Hypothalamus (tissue), 51 donors: ENCODE data around the gene BEX2.
"Not testable (repeated sequence)": the region's sequence is repeated elsewhere in the genome, so short reads cannot be mapped to it uniquely, and the experiment has no call there.

Experiments used
- DNase-seq, 51 donors: peaks; one replicate each; lab custom pipeline; 2025; lab: John Stamatoyannopoulos, UW

BEX2 gene

DNA sequence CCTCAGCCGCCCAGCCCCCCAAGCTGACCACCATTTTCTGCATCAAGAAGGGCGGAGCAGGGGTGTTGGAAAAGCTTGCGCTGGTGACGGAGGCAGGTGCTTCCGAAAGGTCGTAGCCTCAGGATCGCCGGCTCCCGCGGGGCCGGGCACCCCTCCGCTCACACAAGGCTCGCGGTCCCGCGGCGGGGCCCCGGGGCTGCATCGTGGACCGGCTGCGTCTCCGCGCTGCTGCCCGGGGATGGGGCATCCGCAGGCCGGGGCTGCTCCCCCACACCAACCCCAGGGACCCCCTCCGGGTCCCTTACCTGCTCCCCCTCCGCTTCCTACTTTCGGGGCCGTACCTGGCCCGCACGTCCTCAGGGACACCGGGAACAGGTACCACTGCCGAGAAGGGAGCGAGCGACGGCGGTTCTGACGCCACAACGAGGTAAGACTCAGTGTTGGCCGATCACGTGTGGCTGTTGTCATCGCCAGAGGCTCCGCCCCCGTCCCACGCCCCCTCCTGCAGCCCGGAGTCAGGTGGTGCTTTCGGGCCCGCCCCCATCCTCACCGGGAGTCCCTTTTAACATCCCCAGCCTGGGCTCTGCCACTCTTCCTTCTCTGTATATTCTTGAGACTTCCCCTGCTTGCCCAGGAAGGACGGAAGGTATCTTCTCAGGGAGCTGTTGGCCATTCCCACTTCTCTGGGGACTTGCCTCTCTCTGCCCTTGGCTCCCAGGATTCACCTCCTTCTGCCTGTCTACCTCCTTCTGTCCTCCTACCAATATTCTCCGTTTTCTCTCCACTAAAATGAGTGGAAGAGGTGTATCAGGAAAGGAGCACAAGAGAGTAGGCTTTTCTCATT, at the start of gene BEX2:
Gene BEX2 (minus strand): TSS at position 436 of the 844 bp plus-strand sequence. CDS start 1,014 bp downstream, outside the sequence.
- peak; percentile 1 to 86 (median 59) for DNase-seq

DNA sequence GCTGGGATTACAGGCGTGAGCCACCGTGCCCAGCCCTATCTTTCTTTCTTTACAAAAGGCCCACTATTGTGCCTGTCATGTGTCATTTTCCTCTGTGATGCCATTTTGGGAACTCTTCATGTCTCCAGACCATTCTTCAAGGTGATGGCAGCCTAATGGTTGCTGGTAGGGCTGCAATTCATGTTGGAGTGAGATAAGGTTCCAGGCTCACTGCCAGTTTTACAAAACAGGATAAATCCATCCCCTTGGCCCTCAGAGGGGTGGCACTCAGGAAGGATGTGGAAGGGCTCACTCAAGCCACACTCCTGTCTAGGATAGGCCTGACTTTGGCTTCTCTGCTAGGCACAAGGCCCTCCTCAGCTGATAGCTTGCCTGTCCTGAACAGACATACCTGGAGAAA, 49.3 kb upstream of the BEX2 start:
- no peak for DNase-seq

DNA sequence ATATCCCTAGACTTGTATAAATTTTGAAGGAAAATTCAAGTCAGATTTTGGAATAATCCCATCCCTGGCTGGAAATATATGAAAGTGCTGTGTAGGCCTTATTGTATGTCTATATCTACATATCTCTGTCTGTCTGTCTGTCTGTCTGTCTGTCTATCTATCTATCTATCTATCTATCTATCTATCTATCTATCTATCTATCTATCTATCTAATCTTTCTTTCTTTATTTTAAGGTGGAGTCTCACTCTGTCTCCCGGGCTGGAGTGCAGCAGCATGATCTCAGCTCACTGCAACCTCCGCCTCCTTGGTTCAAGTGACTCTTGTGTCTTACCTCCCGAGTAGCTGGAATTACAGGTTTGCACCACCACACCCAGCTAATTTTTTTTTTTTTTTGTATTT, 48.8 kb upstream of the BEX2 start:
- not testable (repeated sequence) for DNase-seq

DNA sequence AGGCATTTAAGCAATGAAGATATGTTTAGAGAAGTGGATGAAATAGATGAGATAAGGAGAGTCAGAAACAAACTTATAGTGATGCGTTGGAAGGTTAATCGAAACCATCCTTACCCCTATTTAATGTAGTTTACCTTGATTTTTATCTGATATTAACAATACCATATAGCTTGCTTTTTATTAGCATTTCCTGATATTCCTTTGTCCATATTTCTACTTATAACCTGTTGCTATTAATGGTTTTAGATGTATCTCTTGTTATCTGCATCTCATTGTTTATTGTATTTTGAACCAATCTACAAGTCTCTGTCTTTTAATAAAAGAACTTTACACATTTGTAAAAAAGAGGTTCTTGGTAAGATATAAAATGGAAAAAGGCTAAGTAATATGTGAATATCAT, 47.1 kb upstream of the BEX2 start:
- DNase-seq, result no peak

DNA sequence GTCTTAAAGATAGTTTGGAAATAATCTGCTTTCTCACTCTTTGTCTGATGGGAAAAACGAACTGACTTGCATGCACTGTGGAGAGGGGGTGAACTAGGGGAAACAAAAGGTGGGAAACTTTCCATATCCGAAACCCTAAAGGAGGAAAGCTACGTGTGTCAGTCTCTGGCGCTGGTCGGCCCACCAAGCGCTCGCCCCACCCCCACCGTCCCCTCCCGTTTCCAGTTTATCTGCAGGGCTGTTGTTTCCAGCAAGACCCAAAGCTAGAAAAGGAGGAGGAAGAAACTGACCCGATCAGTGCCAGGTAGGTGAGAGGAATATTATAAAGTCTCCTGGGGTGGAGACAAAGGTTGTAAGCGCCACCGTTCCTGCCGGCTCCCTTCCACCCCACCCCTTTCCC, 46.1 kb upstream of the BEX2 start:
- DNase-seq, result peak in 20 of 51 donors; percentile 0 to 33 (median 4)

DNA sequence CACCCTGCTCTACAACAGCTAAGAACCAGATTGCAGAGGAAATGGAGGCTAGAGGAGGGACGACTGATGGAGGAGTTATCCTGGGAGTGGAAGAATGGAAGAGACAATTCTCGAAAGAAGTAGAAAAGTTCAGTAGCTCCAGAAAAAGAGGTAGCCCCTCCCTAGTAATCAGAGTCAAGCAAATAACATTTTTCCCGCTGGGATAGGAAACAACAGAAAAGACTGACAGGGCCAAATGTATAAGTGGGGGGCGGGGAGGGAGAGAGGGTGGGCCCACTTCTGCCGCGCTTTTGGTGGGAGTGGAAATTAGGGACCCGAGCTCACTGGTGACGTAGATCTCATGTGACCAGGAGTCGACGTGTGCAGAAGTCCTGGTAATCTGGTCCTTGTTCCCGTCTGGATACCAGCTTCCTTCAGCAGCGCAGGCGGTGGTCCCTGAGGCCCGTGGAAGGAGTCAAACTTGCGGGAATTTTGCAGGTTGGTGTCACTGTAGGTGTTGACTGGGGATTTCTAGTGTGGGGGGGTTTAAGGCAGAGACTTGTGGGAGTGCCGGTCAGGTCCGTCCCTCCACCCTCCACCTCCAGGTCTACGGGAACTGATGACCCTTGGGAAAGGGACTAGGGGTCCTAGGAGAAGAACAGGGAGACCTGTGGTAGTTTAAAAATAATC, 45.5 kb upstream of the BEX2 start, which contains the start of gene TCEAL9:
Gene TCEAL9 (plus strand): TSS at position 377 of the 669 bp plus-strand sequence. CDS start 1,179 bp downstream, outside the sequence.
- DNase-seq, result peak in 49 of 51 donors; percentile 1 to 59 (median 25)

DNA sequence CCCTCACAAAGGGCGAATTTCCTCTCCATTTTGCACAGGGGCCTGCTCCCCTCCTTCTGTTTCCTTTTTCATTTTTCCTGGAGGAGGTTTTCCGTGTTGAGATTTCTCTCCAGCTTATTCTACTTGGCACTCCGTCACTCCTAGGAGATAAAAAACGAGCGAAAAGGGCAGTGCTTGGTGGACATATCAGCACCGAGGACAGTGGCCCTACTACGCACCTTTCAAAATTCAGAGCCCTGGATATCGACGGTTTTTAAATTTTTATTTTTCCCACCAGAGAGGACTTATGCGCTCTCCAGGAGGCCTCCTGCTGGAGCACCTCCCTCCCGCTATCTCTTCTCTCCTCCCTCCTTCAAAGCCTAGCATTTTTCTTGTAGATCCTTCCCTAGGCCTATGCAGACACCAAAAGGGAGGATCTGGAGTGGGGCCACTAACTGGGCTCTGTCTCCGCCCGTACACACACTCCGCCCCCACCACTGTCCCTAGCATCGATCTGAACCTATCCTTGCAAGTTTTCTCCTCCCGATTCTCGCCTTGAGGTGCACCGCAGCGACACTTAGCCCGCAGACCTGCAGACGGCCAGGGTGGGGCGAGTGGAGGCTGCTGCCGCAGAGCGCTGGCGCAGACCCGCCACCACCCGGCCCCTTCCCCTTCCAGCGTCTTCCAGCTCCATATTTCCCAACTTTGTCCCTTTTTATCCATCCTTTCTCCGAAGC, 37.0 kb upstream of the BEX2 start:
- no peak for DNase-seq

DNA sequence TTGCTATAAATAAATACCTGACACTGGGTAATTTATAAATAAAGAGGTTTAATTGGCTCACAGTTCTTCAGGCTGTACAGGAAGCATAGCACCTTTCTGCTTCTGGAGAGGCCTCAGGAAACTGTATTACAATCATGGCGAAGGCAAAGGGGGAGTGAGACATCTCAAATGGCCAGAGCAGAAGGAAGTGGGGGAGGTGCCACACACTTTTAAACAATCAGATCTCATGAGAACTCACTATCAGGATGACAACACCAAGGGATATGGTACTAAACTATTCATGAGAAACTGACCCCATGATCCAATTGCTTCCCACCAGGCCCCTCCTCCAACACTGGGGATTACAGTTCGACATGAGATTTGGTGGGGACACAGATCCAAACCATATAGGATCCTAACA, 33.8 kb upstream of the BEX2 start:
- DNase-seq, result no peak

DNA sequence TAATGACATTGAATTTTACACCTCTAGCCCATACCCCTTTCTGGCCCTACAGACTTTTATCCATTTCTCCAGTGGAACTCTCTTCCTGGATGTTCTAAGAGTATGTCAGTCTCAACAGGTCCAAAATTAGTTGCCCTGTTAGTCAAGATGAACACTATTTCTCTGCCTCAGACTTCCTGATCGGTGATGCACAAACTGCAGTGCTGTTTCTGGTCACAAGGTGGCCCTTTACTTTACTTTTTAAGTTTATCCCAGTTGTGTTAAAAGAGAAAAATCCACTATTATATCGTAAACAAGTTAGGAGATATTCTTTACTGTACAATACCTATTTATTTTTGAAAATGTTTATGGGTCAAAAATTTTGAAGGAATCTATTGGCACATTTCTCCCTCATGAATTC, 32.3 kb upstream of the BEX2 start:
- peak in 10 of 51 donors; percentile 1 to 26 (median 7) for DNase-seq

DNA sequence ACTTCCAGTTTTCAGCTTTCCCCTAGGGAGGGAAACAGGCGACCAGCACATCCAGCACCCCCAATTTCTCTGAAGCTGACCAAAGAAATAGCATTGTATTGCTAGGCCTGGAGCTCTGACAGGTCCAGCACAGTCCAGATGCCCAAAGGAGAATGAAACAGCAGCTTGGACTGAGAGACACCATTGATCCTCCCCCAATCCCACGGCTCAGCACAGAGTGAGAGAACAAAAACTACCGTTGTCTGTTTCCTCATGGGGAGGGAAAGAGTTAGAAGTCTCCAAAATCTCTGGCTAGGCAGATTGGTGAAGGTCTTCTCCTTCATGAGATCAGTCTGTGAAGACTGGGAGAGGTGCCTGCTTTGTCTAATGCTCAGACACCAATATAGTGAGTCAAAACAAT, 27.9 kb upstream of the BEX2 start:
- peak in 17 of 51 donors; percentile 0 to 35 (median 3) for DNase-seq

DNA sequence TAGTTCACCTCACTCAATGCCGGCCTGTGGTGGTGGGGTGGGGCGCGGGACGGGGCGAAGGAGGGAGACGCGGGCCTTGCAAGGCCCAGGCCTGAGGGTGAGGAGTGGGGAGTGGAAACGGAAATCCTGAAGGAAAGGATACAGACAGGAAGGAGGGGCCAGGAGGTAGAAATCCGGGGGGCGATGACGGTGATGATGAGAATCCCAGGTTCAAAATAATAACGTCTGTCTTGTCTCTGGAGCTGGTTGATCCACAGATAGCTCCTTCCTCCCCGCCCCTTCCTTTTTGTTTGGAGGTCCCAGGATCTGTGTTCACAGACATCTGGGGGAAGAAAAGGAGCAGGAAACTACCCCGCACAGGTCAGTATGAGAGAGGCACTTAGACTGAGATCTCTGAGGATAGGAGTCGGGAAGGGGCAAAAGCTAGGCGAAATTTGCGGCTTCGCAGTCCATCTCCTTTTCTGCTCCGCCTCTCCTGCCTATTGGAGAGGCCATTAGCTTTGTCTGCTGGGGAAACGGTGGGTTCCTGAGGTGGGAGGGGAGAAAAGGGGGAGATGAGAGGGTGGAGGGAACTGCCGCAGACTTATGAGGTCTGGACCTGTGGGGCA, 20.0 kb upstream of the BEX2 start:
- DNase-seq, result peak in 15 of 51 donors; percentile 0 to 50 (median 3)

DNA sequence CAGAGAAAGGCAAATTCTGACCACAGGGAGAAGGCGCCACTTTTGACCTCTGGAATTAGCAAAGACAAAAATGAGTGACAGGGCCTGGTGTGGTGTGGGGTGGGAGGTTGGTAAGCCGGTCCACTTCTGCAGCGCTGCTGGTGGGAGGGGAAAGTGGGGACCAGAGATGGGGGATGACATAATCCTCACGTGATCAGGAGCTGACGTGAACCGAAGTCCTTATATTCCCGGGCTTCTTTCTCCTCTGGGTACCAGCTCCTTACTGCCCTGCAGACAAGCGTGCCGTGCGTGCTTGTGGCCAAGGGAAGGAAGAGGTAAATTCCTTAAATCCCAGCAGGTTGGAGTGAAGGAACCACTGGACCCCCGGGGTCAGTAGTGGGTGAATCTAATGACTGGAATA, 19.2 kb upstream of the BEX2 start, which contains the start of gene TCEAL7:
Gene TCEAL7 (plus strand): TSS at position 249 of the 400 bp plus-strand sequence. CDS start 1,165 bp downstream, outside the sequence.
- peak in 46 of 51 donors; percentile 0 to 79 (median 40) for DNase-seq

DNA sequence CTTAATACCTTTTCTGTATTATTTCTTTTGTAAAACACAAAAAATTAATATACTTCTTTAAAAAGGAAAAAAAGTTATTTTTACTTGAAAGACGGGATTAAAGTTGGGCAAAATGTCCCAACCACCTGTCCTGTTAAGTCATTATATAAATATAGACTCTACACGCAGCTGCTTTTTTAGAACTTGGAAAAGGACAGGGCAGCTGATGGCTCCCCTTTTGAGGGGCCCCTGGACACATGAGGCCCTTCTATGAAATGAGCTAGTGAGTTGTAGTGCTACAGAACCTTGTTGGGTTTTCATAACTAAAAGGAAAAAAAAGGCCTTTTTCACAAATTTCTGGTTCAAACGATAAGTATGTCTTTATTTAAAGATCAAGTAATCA, 600 bp upstream of the BEX2 start:
- no peak for DNase-seq

DNA sequence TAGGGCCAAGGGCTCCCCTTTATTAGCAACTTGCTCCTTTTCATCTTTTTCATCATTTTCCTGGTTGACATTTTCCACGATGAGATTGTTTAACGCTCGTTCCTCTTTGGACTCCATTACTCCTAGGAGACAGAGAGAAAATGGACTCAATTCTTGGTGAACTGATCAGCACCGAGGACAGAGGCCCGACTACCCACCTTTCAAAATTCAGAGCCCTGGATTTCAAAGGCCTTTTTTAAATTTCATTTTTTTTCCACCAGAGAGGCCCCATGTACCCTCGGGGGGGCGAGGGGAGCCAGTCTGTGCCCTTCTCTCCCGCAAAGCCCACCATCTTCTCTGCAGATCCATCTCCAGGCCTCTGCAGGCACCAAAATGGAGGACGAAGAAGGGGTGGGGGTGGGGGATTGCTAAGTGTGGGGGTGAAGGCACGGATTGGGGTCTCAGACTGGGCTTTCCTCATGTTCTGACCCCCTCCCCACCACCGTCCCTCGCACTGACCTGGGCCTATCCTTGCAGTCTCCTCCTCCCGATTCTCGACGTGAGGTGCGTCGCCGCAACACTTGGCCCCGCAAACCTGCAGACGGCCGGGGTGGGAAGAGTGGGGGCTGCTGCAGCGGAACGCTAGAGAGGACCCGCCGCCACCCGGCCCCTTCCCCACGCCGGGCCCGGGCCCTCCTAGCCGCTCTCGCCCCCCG, 783 bp downstream of the BEX2 start:
- DNase-seq, result peak in 10 of 51 donors; percentile 1 to 24 (median 8)

DNA sequence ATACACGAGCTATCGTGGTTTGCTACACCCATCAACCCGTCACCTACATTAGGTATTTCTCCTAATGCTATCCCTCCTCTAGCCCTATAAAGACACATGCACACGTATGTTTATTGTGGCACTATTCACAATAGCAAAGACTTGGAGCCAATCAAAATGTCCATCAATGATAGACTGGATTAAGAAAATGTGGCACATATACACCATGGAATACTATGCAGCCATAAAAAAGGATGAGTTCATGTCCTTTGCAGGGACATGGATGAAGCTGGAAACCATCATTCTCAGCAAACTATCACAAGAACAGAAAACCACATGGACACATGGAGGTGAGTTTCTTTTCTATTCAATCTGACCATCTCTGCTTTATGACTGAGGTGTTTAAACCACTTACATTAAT, 5.1 kb downstream of the BEX2 start:
- not testable (repeated sequence) for DNase-seq

DNA sequence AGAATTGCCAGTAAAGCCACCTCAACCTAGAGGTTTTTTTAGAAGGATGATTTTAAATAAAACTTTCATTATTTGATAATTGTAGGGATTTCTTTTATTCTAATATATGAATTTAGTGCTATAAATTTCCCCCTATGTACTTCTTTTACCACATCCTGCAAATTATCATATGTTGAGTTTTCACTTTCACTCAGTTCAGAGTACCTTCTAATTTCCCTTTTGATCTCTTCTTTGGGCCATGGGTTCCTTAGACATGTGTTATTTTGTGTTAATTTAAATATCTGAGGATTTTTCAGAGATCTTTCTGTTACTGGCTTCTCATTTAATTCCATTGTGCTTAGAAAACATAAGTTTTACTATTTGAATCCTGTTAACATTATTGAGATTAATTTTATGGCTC, 6.1 kb downstream of the BEX2 start:
- no peak for DNase-seq

DNA sequence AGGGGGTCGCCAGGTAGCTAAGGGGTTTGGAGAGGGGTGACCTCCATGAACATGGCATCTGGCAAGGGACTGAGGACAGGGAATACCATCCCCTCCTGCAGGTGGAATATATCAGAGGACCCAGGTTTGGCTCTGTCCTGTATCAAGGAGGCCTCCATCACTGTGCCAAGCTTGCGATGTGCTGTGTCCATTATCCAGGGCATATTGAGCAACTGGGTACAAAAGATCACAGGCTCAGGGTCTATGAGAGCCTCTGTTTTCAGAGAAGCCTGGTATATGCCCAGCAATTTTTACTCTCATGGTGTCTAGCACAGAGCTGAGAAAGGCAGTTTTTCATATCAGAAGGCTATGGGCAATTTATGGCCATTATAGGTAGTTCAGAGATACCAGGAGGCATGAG, 17.7 kb downstream of the BEX2 start:
- DNase-seq, result no peak

DNA sequence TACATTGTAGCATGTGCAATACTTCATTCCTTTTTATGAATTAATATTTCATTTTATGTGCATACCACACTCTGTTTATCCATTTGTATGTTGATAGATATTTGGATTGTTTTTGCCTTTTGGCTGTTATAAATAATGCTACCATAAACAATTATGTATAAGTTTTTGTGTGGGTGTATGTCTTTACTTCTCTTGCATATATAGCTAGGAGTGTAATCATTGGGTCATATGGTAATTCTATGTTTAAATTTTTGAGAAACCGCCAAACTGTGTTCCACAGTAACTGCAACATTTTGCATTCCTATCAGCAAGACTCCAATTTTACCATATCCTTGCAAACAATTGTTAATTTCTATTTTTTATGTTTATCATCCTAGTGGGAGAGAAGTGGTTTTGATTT, 31.2 kb downstream of the BEX2 start:
- DNase-seq, result no peak

DNA sequence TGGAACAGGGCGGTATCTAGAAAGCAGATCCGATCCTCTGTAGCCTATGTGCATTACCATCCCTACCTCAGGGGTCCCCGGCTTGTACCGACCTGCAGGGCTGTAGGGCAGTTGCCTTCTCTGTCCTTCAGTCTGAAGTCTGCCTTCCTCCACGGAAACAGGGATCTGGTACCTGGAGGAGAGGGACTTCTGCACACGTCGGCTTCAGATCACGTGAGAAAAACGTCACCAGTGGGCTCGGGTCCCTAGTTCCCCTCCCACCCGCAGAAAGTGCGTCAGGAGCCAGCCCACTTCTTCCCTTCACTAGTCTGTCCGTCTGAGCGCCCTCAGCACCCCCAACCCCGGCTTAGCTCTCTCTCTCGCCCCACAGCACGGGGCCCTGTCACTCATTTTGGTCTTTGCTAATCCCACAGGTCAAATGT, 34.2 kb downstream of the BEX2 start, which contains the start of gene TCEAL5:
Gene TCEAL5 (minus strand): TSS at position 170 of the 422 bp plus-strand sequence. CDS start 2,187 bp downstream, outside the sequence.
- DNase-seq, result peak in 41 of 51 donors; percentile 0 to 63 (median 24)
